HuH-7 (cell line): ENCODE measurements around the gene CRTC1.

Source experiments
- DNase-seq: peaks from one replicate; pipeline ENCODE4 v3.0.0; 2011; ENCODE audit warnings: low spot score

CRTC1 gene

DNA sequence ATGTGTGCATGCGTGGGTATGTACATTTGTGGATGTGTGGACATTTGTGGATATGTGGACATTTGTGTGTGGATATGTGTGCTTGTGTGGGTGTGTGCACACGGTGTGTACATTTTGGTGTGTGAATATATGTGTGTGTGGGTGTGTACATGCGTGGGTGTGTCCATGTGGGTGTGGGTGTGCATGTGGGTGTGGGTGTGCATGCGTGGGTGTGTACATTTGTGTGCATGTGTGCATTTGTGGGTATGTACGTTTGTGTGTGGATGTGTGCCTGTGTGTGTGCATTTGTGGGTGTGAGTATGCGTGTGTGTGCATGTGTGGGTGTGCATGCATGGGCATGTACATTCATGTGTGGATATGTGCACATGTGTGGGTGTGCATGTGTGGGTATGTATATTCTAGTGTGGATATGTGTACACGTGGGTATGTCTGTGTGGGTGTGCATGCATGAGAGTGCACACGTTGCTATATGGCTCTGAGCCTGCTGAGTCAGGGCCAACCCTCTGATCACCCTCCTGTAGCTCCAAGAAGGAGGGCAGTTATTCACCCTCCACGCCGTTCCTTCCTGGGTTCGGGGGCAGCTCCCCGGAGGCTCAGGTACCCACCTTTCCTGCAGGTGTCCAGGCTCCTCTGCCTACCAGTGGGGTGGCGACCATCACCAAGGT, 87.3 kb downstream of the CRTC1 start:
- DNase-seq: no peak

DNA sequence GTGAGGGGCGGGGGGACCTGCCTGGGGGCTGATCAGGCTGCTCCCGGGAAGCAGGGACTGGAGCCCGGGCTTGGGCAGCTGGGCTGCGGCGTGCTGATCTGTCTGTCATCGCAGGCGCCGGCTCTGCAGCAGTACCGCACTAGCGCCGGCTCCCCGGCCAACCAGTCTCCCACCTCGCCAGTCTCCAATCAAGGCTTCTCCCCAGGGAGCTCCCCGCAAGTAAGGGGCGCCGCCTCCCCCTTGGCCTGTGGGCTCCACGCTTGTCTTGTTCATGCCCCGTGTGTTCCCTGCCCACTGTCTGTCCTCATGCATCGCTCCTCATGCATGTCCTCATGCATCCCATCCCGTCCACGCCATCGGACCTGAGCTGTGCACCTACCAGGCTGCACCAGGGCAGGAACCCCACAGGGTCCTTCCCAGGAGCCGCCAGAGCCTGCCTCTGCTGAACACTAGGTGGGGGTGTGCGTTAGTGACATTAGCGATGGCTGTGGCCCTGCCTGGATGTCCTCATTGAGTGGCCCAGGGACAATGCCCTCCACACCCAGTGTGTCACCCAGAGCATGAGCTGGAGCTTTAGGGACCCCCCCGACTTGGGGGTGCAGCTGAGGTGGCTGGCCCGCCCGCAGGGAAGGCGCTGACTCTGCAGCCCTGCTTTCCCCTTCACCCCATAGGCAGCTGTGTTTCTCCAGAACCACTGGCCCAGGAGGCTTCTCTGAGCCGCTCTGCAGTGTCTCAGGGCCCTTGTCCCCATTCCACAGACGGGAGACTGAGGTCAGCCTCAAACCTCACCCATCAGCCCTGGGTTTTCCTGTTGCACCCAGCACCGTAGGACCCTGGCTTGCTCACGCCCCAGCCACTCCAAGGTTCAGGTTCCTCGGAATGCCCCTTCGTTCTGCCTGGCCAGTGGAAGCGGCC, 88.1 kb downstream of the CRTC1 start:
- DNase-seq: peak; percentile 81

DNA sequence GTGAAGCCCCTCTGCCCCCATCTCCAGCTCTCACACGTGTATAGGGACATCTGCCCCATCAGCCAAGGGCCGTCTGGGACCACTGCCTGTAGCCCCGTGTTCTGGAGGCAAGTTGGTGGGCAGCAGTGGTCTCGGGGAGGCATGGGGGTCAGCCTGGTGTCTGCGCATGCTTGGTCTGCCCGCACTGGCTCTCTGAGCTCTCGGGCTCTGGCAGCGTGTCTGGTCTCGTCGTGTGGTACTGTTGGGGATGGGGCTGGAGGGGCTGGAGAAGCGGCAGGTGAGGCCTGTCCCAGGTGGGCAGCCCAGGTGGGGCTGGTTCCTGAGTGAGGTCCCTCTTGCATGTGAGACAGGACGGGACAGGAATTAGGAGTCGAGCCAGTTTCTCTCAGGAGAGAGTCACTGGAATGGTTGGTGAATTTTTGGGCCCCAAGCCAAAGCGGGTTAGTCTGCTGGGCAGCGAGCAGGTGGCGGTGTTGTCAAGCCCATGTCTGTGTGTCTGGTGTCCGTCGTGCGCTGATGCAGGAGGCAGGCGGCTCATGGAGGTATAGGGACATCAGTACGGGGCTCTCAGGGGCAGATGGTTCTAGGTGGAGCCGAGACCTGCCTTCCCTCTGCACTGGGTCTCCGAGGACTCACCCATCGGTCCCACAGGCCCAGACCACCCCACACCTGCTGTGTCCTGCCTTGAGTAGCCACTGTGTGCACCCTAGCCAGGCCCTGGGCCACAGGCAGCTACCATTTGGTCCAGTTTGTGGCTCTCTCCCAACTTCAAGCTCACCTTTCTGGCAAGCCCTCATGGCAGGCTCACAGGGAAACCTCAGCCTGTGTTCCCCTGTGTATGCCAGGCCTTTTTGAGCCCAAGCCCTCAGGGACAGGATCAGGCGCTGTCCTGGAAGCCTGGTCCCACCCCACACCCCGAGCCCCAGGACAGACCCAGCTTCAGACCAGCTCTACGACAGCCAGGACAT, 89.4 kb downstream of the CRTC1 start:
- DNase-seq: no peak

GRCh38 chr19:18773682-18774081, 90.2 kb downstream of the CRTC1 start:
- DNase-seq: no peak

- no peak for DNase-seq
Observed at GRCh38 chr19:18774107-18774506, 90.6 kb downstream of the CRTC1 start.

GRCh38 chr19:18774782-18775444, 91.4 kb downstream of the CRTC1 start:
- no peak for DNase-seq

- no peak for DNase-seq
Observed at GRCh38 chr19:18775586-18776287, 92.3 kb downstream of the CRTC1 start.

DNA sequence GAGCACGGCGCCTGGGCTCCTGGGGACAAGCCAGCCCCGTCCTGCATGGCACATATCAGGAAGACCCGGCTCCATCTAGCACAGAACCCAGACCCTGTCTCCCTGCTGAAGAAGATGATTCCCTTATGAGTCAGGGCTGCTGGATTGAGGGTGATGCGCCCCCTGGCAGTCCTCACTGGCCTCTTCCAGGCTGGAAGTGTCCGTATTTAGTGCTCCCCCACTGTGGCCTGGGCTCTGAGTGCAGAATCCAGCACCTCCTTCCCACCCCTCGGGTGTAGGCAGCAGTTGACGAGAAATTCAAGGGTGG, 92.8 kb downstream of the CRTC1 start:
- no peak for DNase-seq

- DNase-seq: no peak
Observed at GRCh38 chr19:18776736-18777135, 93.3 kb downstream of the CRTC1 start.

DNA sequence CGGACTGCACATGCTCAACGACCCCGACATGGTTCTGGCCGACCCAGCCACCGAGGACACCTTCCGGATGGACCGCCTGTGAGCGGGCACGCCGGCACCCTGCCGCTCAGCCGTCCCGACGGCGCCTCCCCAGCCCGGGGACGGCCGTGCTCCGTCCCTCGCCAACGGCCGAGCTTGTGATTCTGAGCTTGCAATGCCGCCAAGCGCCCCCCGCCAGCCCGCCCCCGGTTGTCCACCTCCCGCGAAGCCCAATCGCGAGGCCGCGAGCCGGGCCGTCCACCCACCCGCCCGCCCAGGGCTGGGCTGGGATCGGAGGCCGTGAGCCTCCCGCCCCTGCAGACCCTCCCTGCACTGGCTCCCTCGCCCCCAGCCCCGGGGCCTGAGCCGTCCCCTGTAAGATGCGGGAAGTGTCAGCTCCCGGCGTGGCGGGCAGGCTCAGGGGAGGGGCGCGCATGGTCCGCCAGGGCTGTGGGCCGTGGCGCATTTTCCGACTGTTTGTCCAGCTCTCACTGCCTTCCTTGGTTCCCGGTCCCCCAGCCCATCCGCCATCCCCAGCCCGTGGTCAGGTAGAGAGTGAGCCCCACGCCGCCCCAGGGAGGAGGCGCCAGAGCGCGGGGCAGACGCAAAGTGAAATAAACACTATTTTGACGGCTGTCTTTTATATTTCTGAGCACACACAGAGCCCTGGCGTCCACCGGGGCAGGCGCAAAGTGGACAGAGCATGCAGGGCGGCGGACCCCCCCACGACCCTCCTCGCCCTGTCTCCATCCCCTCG, 94.0 kb downstream of the CRTC1 start:
- no peak for DNase-seq

DNA sequence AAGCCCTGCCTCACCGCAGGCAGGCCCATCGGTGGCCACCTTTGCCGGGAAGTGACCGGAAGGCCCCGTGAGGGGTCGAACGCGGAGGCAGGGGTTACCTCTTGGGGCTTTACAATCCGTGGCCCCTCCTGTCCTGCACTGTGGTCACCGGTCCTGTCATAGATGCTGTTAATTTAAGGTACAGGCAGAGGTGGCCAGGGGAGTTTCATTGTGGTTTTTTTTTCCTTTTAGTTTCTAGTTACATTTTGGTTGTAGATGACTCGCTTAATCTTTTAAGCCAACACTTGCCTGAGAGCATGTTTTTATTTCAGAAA, 94.6 kb downstream of the CRTC1 start:
- DNase-seq: no peak

GRCh38 chr19:18778826-18779495, 95.5 kb downstream of the CRTC1 start:
- DNase-seq: no peak

GRCh38 chr19:18780081-18780480, 96.6 kb downstream of the CRTC1 start:
- no peak for DNase-seq

GRCh38 chr19:18780631-18781030, 97.2 kb downstream of the CRTC1 start:
- peak; percentile 53 for DNase-seq

- DNase-seq: no peak
Observed at GRCh38 chr19:18781047-18781600, 97.6 kb downstream of the CRTC1 start.

GRCh38 chr19:18781885-18782527, 98.5 kb downstream of the CRTC1 start:
- no peak for DNase-seq

- no peak for DNase-seq
Observed at GRCh38 chr19:18782559-18783225, 99.2 kb downstream of the CRTC1 start.

DNA sequence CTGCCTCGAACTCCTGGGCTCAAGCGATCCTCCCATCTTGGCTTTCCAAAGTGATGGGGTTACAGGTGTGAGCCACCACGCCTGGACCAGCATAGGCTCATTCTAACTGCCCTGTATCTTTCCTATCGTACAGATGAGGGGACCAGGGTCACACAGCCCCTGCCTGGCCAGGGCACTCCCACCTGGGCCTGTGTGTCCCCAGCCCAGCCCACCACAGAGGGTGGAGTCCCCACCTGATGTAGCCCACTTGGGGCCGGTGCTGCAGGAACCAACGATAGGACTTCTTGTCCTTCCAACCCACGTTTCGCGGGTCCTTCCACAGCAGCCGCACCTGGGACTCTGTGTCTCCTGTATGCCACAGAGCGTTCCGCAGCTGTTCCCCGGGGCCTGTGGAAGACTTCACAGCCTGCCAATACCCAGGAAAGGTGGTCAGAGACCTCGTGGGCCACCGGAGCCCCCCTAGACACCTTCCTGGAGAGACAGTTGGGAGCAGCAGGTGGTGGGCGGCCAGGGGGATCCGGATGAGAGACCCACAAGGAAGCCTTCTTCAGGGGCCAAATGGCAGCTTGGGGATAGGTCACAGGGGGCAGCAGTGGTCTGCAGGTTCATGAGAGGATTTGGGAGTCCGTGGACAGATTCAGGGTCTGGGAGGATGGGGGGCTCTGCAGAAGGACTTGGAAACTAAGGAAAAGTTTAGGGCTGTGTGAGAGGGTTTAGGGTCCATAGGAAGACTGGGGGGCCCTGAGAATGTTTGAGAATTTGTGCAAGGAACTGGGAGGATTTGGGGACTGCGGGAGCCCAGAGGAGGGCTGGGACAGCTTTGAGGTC, 100.7 kb downstream of the CRTC1 start:
- no peak for DNase-seq
